B cell (primary cell): ENCODE data around the gene YPEL4. TPM values are rescaled to one million over a fixed set of nuclear protein-coding genes. Genes with fewer than 3 reads are reported as not detected.

Experiments
- ATAC-seq: fragments of 200-7000 bp; cut with Tn5 transposase; one replicate; pipeline ENCODE4 v1.10.0; 2021; ENCODE audit warnings: low read depth, mild to moderate bottlenecking, moderate number of reproducible peaks, moderate library complexity
- CTCF ChIA-PET: fragments of 350-600 bp; sonication (Branson Sonifier 250); formaldehyde crosslinking; loops from one replicate; lab custom pipeline; 2021; ENCODE audit warnings: antibody characterized with exemption, inconsistent platforms; lab: Charles Lee
- POLR2A ChIA-PET: fragments of 350-600 bp; sonication (Branson Sonifier 250); formaldehyde crosslinking; loops from one replicate; lab custom pipeline; 2021; ENCODE audit warnings: antibody characterized with exemption; lab: Charles Lee
- DNase-seq: peaks from one replicate; pipeline ENCODE4 v3.0.0; 2013
- H2AFZ ChIP-seq: 2 replicates; pipeline ENCODE4 v1.6.1; 2012; ENCODE audit warnings: mild to moderate bottlenecking, low read depth, low read length; ENCODE audit not compliant: insufficient read depth, poor library complexity, severe bottlenecking
- H3K27ac ChIP-seq, 2 donors: 1 replicate in 1 of 2; 2 replicates in 1 of 2; pipeline ENCODE4 v1.5.1; 2012 to 2013; ENCODE audit warnings: low read length in 2 of 2, mild to moderate bottlenecking in 2 of 2, moderate library complexity in 1 of 2
- H3K27me3 ChIP-seq, 4 experiments: fragments of 200-600 bp in 1 of 4; sonication (generic) in 1 of 4; replicated peaks in 1 of 4; 1 replicate in 2 of 4; 2 replicates in 2 of 4; pipeline versions ENCODE4 v1.6.1 to v1.7.0; 2013 to 2016; ENCODE audit warnings: low read length in 3 of 4, mild to moderate bottlenecking in 2 of 4, mixed read lengths in 1 of 4, moderate library complexity in 1 of 4; ENCODE audit not compliant: insufficient read depth in 4 of 4, control insufficient read depth in 3 of 4; ENCODE audit errors: control extremely low read depth in 1 of 4
- H3K36me3 ChIP-seq, 2 experiments: replicated peaks in 1 of 2; 1 replicate in 1 of 2; 2 replicates in 1 of 2; pipeline versions ENCODE4 v1.6.1 to v1.7.1; 2013; ENCODE audit warnings: low read length in 1 of 2; ENCODE audit not compliant: insufficient read depth in 2 of 2, control insufficient read depth in 1 of 2; ENCODE audit errors: control extremely low read depth in 1 of 2, extremely low read depth in 1 of 2
- H3K4me1 ChIP-seq, 2 donors: fragments of 200-600 bp in 1 of 2; sonication (generic) in 1 of 2; 1 replicate in 1 of 2; 2 replicates in 1 of 2; pipeline versions ENCODE4 v1.5.1 to v1.6.1; 2013 to 2017; ENCODE audit warnings: low read length in 2 of 2; ENCODE audit not compliant: control insufficient read depth in 2 of 2, insufficient read depth in 2 of 2
- H3K4me2 ChIP-seq: replicated peaks from 2 replicates; pipeline ENCODE3; 2012; ENCODE audit warnings: mild to moderate bottlenecking, low read depth, low read length; ENCODE audit not compliant: poor library complexity, severe bottlenecking
- H3K4me3 ChIP-seq, 5 experiments: fragments of 200-600 bp in 1 of 5; sonication (generic) in 1 of 5; 1 replicate in 3 of 5; 2 replicates in 2 of 5; pipeline versions ENCODE4 v1.5.1 to v1.7.0; 2011 to 2016; ENCODE audit warnings: low read length in 4 of 5, mild to moderate bottlenecking in 4 of 5, low read depth in 2 of 5, control low read depth in 1 of 5, moderate library complexity in 1 of 5; ENCODE audit not compliant: insufficient read depth in 1 of 5; ENCODE audit errors: control extremely low read depth in 1 of 5, extremely low read depth in 1 of 5
- H3K79me2 ChIP-seq: fragments of 200-600 bp; sonication (generic); one replicate; pipeline ENCODE4 v1.6.0; 2016; ENCODE audit warnings: low read length; ENCODE audit not compliant: control insufficient read depth, insufficient read depth
- H3K9ac ChIP-seq: fragments of 200-600 bp; sonication (generic); 2 replicates; pipeline ENCODE4 v1.6.1; 2017; ENCODE audit warnings: mild to moderate bottlenecking, low read length, moderate library complexity
- H3K9me3 ChIP-seq, 3 donors: one replicate each; pipeline versions ENCODE4 v1.6.1 to v1.7.1; 2013; ENCODE audit warnings: low read length in 2 of 3; ENCODE audit not compliant: control insufficient read depth in 2 of 3, insufficient read depth in 1 of 3; ENCODE audit errors: control extremely low read depth in 1 of 3
- H4K20me1 ChIP-seq: 2 replicates; pipeline ENCODE4 v1.6.0; 2012; ENCODE audit warnings: mild to moderate bottlenecking, low read length; ENCODE audit not compliant: insufficient read depth, control insufficient read depth, poor library complexity, severe bottlenecking
- H3K27ac Mint-ChIP-seq: one replicate; pipeline ENCODE4 v1.8.0; 2021; ENCODE audit warnings: mixed read lengths
- H3K27me3 Mint-ChIP-seq: one replicate; pipeline ENCODE4 v1.8.0; 2021; ENCODE audit warnings: mixed read lengths
- H3K4me1 Mint-ChIP-seq: one replicate; pipeline ENCODE4 v1.8.0; 2021; ENCODE audit warnings: mixed read lengths
- H3K4me3 Mint-ChIP-seq: one replicate; pipeline ENCODE4 v1.8.0; 2021; ENCODE audit warnings: mixed read lengths
- H3K9me3 Mint-ChIP-seq: one replicate; pipeline ENCODE4 v1.8.0; 2022; ENCODE audit warnings: mixed read lengths; ENCODE audit not compliant: insufficient read depth
- CTCF ChIP-seq: fragments of 200-600 bp; IDR thresholded peaks from one replicate; pipeline ENCODE4 v1.8.0; 2022; ENCODE audit warnings: antibody characterized with exemption, mild to moderate bottlenecking
- EZH2 ChIP-seq: IDR thresholded peaks from 2 replicates; pipeline ENCODE4 v1.6.1; 2012; ENCODE audit warnings: borderline replicate concordance, low read depth, mild to moderate bottlenecking, moderate library complexity, low read length; ENCODE audit not compliant: insufficient read depth, poor library complexity, severe bottlenecking
- WGBS: methylation state at CpG from one replicate; pipeline ENCODE4 v1.1.5; 2013; ENCODE audit warnings: missing lambda C conversion rate; ENCODE audit not compliant: insufficient coverage; 5-methylcytosine and 5-hydroxymethylcytosine counted together
- intact Hi-C: fragments of 100-400 bp; cut with micrococcal nuclease; formaldehyde crosslinking; loops from one replicate; pipeline ENCODE4 v1.10.0; 2022
- polyA plus RNA-seq: library from polyadenylated mRNA; depleted of rRNA; stranded (reverse); fragments of >200 nt; gene quantifications from 2 replicates; pipeline ENCODE4 v1.2.3, GENCODE V29; 2012
- total RNA-seq, 2 donors: library from RNA; stranded (reverse); fragments of 120-200 nt in 1 of 2; gene quantifications; 1 replicate in 1 of 2; 2 replicates in 1 of 2; pipeline versions ENCODE4 v1.2.3 to v1.2.4, GENCODE V29; 2013 to 2022

YPEL4 gene
- total and polyA plus RNA-seq, 2 donors (not counting 1 experiment from before 2014, with no cell fraction given): 0.03 to 1.1 TPM

- Histone ChIP-seq H3K27ac (no peak overlapping the region), H3K9me3 (peaks cover 0 to 3% (median 0%) of the 10 kb centered on the region in 3 donors), H3K4me3 (no peak overlapping the region), H3K4me1 (peaks cover 20 to 24% of the 10 kb centered on the region in 2 donors), H4K20me1 (no peaks in the 10 kb centered on the region), H2AFZ (no peak overlapping the region), H3K4me2 (no peak overlapping the region), H3K27me3 (peaks cover 0 to 64% (median 14%) of the 10 kb centered on the region in 4 experiments), H3K9ac (no peak overlapping the region), H3K79me2 (no peaks in the 10 kb centered on the region), H3K36me3 (no peaks in the 10 kb centered on the region)
- ChIA-PET POLR2A (interaction anchor here (0.7 kb wide), 1 partner anchor 84 kb away, joined by 4 read pairs; no protein-coding TSS in a partner anchor), CTCF (interaction anchor here (0.6 to 3.2 kb wide), 3 partner anchors 9 to 289 kb away, joined by 3 to 9 read pairs (median 3); no protein-coding TSS in a partner anchor)
- Mint-ChIP-seq H3K4me1 (peaks cover 21% of the 10 kb centered on the region), H3K27ac (no peak overlapping the region), H3K4me3 (no peak overlapping the region), H3K9me3 (no peaks in the 10 kb centered on the region), H3K27me3 (peaks cover 64% of the 10 kb centered on the region)
- WGBS: 100% methylated on average over 6 of the region's 8 CpGs
- TF ChIP-seq EZH2 (no peak), CTCF (no peak)
- intact Hi-C loops: no loop called here
- ATAC-seq (no peak), DNase-seq (no peak)
These were observed 14.5 kb downstream of the YPEL4 start for GRCh38 chr11:57635246-57635645.

GRCh38 chr11:57634311-57634710, 15.4 kb downstream of the YPEL4 start:
- Mint-ChIP-seq H3K27ac (no peak overlapping the region), H3K27me3 (peaks cover 69% of the 10 kb centered on the region), H3K4me3 (no peak overlapping the region), H3K9me3 (no peaks in the 10 kb centered on the region), H3K4me1 (peaks cover 19% of the 10 kb centered on the region)
- no peaks in the 10 kb centered on the region for H4K20me1 ChIP-seq
- ChIA-PET CTCF (interaction anchor here (0.6 to 5.4 kb wide), 4 partner anchors 9 to 177 kb away, joined by 3 to 23 read pairs (median 6); no protein-coding TSS in a partner anchor), POLR2A (no interaction called here)
- ATAC-seq (no peak), DNase-seq (no peak)
- H3K27me3 ChIP-seq: peaks cover 0 to 58% (median 14%) of the 10 kb centered on the region in 4 experiments
- H3K4me1 ChIP-seq: peaks cover 18 to 20% of the 10 kb centered on the region in 2 donors
- no peak overlapping the region for H3K9ac ChIP-seq
- peaks cover 0 to 3% (median 0%) of the 10 kb centered on the region in 3 donors for H3K9me3 ChIP-seq
- no peak overlapping the region for H3K4me2 ChIP-seq
- no peak overlapping the region for H3K27ac ChIP-seq
- H3K79me2 ChIP-seq: no peaks in the 10 kb centered on the region
- H3K4me3 ChIP-seq: no peak overlapping the region
- no peaks in the 10 kb centered on the region for H3K36me3 ChIP-seq
- no peak overlapping the region for H2AFZ ChIP-seq
- intact Hi-C loops: no loop called here
- TF ChIP-seq EZH2 (no peak), CTCF (no peak)
